ENCODE results near the gene MYOF.

- no peak for TF ChIP-seq CTCF (conservative IDR thresholded peaks at IDR 0.05 in 1 of 2, IDR thresholded peaks at IDR 0.05 in 1 of 2; ENCODE audit: low read depth in 1 of 2, low read length in 2 of 2)
- no peak for TF ChIP-seq EZH2 (IDR thresholded peaks at IDR 0.05; ENCODE audit: low read length, missing control alignments)
These were observed 181.7 kb downstream of the MYOF start for GRCh38 chr10:93300288-93300917.
